ENCODE data around the gene ANKRD50. TPM values are rescaled to one million over a fixed set of nuclear protein-coding genes. Genes with fewer than 3 reads are reported as not detected.

ANKRD50 gene, protein sequence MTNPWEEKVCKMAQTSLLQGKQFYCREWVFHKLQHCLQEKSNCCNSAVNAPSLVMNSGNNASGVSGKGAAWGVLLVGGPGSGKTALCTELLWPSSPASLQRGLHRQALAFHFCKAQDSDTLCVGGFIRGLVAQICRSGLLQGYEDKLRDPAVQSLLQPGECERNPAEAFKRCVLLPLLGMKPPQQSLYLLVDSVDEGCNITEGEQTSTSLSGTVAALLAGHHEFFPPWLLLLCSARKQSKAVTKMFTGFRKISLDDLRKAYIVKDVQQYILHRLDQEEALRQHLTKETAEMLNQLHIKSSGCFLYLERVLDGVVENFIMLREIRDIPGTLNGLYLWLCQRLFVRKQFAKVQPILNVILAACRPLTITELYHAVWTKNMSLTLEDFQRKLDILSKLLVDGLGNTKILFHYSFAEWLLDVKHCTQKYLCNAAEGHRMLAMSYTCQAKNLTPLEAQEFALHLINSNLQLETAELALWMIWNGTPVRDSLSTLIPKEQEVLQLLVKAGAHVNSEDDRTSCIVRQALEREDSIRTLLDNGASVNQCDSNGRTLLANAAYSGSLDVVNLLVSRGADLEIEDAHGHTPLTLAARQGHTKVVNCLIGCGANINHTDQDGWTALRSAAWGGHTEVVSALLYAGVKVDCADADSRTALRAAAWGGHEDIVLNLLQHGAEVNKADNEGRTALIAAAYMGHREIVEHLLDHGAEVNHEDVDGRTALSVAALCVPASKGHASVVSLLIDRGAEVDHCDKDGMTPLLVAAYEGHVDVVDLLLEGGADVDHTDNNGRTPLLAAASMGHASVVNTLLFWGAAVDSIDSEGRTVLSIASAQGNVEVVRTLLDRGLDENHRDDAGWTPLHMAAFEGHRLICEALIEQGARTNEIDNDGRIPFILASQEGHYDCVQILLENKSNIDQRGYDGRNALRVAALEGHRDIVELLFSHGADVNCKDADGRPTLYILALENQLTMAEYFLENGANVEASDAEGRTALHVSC (N-terminal part only)
- total RNA-seq, result 0.23 and 0.39 TPM in 2 replicates

DNA sequence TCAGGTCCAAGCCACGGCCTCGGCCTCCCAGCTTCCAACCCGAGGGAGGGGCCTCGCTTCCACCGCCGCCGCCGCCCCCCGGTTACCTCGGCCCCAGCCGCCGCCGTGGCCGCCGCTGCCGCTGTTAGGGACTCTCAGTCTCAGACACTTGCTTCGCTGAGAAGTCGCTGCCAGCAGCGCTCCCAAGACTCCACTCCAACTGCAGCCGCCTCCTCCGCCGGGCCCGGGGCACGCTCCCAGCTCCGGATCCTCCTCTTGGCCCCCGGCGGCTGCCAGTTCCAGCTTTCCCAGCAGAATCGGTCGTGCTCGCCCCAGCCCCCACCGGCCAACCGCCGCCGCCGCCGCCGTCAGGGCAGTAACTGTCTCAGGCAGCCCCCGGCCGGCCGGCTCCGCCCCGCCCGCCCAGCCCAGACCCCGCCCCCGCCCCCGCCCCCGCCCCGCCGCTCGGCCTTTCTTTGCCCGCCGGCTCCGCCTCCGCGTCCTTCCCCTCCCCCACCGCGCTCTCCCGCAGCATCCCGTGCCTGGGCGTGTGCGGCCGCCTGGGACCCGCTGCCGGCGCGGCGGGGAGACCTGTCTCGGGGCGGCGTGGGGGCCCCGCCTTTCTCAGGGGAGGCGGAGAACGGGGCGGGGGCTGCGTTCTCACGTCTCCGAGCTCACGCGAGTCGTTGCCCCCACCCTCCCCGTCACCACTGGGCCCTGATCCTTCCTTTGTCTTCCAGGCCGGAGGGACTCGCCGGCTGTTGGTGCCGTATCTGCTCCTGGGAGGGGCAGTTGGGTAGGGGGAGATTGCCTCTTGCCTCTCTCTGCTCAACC is at the start of gene ANKRD50:
ANKRD50 (minus strand) TSS at position 361 of the 813 bp plus-strand sequence. CDS start 2,221 bp downstream, outside the sequence.
- intact Hi-C loops (cut with micrococcal nuclease), result no loop called here

DNA sequence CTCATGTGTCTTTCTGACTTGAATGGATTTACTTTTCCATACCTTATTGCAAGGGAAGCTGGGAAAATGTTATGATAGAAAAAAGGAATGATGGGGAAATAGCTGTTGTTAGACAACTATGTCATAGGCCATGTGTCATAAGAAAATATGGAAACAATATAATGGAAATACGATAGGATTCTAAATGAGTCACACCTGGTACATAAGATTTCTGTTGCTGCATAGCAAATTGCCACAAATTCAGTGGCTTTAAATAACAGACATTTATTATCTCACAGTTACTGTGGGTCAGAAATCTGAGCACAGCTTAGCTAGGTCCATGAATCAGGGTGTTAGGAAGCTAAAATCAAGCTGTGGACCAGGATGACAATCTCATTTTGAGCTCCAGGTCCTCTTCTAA is 44.6 kb upstream of the ANKRD50 start:
- intact Hi-C loops (cut with micrococcal nuclease), result no loop called here

DNA sequence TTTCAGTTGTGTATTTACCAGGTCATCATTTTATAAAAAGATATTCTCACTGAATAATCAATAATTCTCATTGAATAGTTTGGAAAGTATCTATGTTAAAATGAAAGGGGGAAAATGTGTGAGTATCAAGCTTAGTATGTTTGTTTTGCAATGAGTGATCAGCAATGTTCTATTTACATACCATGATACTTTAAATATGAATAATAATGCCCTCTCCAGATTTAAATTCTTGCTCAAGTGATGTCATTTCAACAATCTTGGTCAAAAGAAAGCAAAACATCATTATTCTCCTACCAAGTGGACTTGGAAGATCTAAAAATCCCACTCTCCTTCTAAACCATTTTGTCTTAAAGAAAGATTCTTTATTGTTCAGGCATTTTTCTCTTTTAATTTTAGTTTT is 42.1 kb upstream of the ANKRD50 start:
- intact Hi-C loops (cut with micrococcal nuclease), result no loop called here

DNA sequence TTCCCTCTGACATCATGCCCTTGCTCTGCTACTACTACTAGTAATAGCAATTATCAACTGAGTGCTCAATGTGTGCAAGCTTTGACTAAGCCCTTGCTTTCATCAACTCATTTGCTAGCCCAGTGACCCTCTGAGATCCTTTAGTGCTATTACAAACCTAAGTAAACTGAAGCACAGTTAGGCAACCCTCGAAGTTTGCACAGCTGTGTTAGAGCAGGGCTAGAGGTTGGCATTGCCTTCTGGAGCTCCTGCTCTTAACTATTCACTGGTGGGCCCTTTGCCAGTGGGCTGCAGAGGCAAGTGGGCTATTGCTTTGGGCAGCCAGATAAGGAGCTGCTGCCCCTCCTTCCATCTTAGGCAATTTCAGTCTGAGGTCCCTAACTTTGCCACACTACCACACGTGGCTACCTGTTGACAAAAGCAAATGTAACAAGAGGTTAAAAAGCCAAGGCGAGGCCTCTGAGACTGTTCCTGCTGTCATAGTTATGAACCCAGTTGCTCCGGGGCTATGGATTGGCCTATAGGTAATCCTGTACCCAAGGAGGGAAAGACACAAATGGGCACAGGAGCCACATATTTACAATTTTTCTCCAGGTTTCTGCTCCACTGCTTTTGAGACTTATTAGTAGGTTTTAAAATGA is 41.5 kb upstream of the ANKRD50 start:
- intact Hi-C loops (cut with micrococcal nuclease), result no loop called here

DNA sequence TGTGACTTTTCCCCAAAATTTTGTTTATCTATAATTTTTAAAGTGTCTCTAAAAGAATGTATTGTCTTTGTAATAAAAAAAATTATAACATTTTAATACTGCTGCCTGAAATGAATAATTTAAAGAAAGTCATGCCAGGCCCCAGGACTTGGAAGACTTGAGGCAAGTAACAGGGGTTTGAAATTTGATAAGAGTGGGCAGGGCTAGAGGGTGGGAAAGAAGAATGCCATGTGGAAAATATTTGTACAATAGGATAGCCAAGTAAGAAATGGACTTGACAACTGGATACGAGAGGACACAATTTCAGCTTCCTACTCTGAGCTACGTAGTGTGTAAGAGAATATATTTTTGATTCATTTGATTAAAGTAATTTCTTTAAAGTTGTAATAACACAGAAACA is 36.9 kb upstream of the ANKRD50 start:
- intact Hi-C loops (cut with micrococcal nuclease), result no loop called here

DNA sequence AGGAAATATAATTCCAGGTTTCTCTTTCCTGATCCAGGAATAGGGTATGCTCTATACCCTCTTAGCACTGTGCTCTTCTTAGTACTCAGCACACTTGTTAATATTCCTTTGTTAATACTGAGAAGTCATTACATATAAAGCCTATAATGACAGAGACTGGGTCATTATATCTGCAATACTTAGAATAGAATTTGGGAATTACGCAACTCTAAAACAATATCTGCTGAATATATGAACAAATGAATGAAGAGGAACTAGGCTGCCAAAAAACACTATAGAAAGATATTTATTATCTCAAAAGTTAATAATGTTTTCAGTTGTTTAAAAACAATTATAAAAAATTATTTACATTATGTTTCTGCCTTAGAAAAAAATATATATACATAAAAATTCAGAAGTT is 36.4 kb upstream of the ANKRD50 start:
- intact Hi-C loops (cut with micrococcal nuclease), result no loop called here

DNA sequence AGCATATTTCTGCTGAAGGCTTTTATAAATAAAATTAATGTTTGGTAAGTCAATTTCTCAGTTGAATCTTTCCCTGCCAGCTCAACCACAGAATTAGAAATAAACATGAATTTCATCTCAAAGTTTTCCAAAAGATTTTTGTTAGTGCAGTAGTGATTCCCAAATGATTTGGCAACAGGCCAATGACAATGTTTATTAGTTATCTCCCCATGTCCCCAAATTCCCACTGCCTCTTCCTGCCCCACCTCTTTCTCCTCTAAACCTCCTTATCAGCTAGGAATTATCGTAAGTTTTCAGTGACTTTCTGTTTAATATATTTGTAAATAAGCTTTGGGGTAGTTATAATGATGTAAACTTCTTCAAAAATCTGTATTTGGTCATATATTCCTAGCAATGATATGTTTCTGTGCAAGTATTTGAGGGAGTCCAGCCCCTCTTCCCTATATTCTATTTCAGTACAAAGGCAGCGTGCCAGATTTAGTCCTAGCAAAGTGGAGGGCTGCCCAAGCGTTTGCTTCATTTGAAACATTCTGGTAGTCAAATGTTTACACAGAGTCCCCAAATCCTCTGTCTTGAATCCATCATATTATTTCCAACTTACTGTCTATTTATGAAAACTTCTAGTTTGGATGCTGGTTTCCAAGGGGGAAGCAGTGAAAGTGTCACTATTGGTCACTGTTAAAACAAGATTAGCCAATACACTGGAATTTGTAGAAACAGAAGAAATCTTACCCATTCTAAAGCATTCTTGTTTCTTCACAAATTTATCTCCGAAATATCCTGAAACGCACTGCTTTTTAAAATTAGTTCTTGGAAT is 33.7 kb upstream of the ANKRD50 start:
- intact Hi-C loops (cut with micrococcal nuclease), result no loop called here

DNA sequence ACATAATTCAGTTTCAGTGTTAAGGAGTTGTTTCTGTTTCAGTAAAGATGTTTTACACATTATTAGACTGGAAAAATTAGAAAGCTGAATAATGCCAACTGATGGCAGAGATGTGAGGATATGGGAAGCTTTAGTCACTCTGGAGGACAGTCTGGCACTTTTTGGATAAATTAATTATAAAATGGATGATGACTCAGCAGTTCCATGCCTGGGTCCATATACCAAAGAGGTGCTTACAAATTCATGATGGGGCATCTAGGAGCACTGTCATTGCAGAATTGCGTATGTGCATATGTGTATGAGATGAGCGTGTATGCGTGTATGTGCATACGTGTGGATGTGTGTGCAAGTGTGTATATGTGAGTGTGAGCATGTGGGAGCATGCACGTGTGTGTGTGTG is 31.2 kb upstream of the ANKRD50 start:
- intact Hi-C loops (cut with micrococcal nuclease), result no loop called here

DNA sequence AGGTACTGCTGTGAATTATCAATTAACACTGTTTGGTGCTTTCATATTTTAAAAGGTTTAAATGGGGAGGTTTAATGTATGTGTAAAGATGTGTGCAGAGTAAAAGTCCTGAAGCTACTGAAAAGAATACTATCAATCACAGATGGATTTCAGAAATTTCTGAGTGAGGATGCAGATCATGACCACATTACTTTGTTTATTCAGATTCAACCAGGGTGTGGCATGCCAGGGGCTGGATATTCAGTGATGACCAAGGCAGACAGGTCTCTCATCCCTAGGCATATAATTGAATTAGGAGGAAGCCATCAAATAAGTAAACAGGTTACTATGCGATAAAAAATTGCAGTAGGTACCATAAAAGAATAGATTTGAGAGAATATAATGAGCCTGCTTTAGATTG is 28.0 kb upstream of the ANKRD50 start:
- intact Hi-C loops (cut with micrococcal nuclease), result no loop called here

DNA sequence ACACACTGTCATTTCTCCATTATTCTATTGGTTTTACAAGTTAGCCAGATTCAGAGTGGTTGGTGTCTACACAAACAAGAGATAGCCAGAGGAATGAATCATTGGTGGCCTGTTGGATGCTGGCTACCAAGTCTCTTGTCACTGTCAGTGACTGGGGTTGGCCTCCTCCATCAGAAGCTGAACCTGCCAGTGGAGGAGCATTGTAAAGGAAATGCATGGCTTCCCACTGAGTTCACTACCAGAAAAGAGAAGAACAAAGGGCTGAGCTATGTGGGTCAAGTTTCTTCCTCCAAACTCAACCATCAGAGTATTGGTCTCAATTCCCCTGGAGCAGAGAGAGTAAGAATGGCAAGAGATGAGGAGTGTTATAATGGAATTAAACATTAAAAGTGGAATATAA is 26.5 kb upstream of the ANKRD50 start:
- intact Hi-C loops (cut with micrococcal nuclease), result no loop called here

DNA sequence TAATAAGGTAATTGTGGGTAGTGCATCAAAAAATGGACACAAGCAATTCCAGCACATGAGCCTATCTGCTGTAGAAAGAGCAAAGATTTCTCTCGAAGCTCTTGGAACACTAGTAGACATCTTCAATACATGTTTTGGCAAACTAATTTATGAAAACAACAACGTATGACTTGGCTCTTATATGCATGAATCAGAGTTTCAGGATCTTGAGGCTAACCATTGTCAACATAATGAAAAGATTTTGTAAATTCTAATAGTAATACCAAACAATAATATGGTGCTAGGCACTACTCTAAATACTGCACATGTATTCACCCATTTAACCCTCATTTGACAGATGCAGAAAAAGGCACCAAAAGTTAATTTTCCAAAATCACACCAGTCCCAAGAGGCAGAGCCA is 25.1 kb upstream of the ANKRD50 start:
- intact Hi-C loops (cut with micrococcal nuclease), result no loop called here

DNA sequence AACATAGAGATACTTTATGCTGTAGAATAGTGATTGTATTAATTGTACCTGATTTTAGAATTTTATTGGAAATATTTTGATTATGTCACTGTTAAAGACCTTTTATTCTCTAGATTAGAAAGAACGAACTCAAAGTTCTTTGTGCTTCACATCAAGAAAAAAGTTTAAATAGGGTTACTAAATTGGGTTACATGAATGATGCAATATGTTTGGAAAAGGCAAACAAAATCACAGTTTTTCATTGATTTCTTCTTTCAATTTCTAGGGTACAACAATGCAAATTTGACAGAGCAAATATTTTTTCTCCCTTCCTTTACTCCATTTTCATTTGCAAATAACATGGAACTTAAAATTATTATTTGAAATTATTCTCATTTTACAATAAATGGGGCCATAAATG is 24.0 kb upstream of the ANKRD50 start:
- intact Hi-C loops (cut with micrococcal nuclease), result no loop called here

DNA sequence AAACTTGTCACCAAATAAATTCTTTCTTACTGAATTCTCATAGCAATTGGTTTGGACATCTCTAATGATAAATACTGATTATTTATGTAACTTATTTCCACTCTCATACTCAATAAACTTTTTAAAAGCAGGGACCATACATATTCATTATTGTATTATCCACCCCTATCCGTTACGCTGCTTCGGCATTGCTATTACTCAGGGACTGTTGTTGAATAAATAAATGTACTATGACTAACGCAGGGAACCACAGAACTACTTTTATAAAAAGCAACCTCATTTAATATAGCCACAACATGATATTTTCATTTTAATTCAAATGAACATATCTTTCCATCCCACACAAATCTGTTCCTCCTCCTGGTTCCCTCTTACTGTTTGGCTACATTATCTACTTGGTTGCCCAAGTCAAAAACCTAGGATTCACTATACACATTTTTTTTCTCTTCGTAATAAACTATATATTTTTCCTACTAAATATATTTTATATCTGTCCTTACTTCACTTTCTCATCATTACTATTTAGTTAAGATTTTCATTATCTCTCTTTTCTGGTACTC is 14.9 kb upstream of the ANKRD50 start:
- intact Hi-C loops (cut with micrococcal nuclease), result no loop called here

DNA sequence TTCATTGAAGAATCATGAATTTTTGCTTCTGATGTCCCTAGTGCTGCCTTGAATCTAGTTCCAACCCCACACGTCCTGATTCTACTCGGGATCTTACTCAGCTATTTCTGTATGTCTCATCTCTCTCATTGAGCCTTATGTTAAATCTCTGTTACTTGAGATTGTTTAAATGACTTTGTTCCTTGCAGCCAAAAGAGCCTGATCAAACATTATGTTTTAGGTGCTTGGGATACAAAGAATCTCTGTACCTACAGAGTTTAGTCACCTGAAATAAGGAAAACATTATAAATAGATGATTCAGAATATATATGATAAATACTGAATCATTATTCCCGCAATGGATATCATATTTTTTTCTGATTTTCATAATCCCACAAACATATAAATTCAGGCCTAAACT is 13.7 kb upstream of the ANKRD50 start:
- intact Hi-C loops (cut with micrococcal nuclease), result no loop called here

DNA sequence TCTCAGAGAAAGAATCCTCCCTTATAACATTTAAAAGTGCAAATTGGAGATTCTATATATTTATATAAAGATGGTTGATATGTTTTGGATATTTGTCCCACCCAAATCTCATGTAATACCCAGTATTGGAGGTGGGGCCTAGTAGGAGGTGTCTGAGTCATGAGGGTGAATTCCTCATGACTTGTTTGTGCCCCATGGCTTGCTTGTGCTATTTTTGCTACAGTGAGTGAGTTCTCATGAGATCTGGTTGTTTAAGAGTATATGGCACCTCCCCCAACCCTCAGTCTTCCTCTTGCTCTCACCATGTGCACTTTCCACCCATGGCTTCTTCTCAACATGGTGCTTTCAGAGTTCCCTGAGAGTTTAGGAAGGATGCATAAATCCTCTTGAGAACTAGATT is 9.5 kb upstream of the ANKRD50 start:
- intact Hi-C loops (cut with micrococcal nuclease), result no loop called here

DNA sequence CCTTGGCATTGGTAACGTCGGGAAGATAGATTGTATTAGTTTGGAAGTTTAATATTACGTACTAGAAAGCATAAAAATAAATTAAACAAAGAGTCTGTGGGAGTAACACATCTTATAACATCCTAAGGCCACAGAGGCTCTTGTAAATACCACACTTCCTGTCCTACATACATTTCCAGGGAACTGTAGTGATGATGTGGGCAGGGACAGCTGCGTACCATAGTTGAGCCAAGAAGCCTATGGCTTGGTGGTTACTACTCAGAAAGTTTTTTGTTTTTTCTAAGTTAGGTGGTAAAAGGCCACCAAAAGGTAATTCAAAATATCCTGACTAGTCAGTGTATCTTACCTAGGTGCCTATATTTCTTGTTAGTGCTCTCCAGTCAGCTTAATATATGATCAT is 4.6 kb upstream of the ANKRD50 start:
- intact Hi-C loops (cut with micrococcal nuclease), result no loop called here

DNA sequence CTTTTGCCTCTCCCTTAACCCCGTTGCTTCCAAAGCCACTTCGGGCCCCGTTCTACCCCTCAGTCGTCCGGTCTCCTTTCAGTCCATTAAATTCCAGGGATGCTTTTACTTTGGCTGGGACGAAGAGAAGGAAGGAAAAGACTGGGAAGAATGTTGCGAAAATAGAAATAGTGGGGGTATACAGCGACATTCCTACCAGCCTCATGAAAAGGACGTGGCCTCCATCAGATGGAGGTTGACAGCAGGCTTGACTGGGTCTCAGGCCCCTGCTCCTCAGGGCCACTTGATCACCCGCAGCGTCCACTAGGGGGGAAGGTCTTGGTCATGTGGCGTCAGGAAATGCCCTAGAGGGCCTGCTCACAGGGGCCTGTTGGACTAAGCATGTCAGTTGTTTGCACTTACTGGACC is 657 bp upstream of the ANKRD50 start:
- intact Hi-C loops (cut with micrococcal nuclease), result no loop called here

DNA sequence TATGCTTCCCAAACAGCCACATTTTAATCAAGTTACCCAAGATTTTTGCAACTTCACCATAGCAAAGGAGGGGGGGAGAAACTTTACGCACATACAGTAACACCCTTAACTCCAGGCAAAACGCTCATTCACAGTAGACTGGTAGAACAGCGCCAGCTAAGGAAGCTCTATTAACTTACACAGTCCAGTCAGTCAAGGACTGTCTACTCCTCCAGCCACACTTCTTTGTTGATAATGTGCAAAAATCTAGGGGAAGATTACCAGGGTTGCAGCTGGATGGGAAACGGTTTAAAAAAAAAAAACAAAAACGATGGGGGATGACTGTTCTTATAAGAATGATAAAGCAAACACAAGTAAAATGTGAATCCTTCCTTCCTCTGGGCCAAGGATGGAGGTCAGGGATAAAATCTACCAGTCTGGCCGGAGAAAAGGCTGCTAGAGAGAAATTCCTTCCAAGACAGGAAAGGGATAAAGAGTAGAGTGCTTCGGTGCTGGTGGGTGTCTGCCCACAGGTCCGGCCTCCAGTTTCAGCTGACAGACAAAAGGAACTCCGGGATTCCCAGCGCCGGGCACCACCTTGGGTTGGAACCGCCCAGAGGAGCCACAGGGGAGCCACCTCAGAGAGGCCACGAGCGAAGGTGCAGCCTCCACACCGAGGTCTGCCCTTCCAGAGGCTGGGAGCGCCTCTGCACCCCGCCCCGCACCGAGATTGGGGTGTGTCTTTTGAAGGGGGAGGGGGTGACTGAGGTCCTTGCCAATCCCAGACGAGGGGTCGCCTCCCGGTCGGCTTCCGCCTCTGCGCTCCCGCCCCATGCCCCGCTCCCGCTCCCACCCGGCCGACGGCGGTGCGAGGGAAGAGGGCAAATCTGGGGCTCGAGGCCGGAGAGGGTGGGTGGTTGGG is 811 bp downstream of the ANKRD50 start:
- intact Hi-C loops (cut with micrococcal nuclease), result no loop called here

DNA sequence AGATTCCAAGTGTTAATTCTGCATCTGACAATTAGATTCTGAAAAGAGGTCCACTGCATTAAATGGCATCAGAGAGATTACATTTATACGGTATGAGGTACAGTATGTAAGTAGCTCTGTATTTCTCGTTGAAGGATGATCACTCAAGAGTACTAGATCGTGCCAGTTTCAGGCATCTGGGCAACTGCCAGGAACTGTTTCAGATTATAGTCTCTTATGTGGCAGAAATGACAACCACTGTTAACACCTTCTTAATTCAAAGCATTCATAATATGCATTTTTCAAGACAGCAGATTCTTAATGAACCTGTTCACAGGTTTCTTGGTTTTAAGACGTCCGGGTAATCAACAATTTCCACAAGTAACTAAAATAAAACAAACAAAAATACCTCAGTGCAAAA is 1.6 kb downstream of the ANKRD50 start:
- intact Hi-C loops (cut with micrococcal nuclease), result no loop called here

Measured in T-helper 2 cell treated with Interferon-gamma antibody and Interleukin-4, amounts not matched to agents 100 ng/mL and 5 ng/mL, for 36 hours (primary cell).